Measurements from ENCODE around the gene CDC14A.

Gene CDC14A

GRCh38 chr1:100449477-100449876, 97.2 kb downstream of the CDC14A start:
- no peak for DNase-seq (ENCODE audit: low read depth)

- no peak for DNase-seq (ENCODE audit: low read depth)
Measured at GRCh38 chr1:100452641-100453040, 100.3 kb downstream of the CDC14A start.

- DNase-seq (ENCODE audit: low read depth) = no peak
Measured at GRCh38 chr1:100455478-100456072, 103.3 kb downstream of the CDC14A start.

- no peak for DNase-seq (ENCODE audit: low read depth)
Measured at GRCh38 chr1:100456880-100457279, 104.6 kb downstream of the CDC14A start.

GRCh38 chr1:100457683-100458082, 105.4 kb downstream of the CDC14A start:
- no peak for DNase-seq (ENCODE audit: low read depth)

GRCh38 chr1:100458661-100459357, 106.5 kb downstream of the CDC14A start:
- no peak for DNase-seq (ENCODE audit: low read depth)

GRCh38 chr1:100459358-100460114, 107.2 kb downstream of the CDC14A start:
- peak; percentile 67 for DNase-seq (ENCODE audit: low read depth)

GRCh38 chr1:100461222-100461621, 108.9 kb downstream of the CDC14A start:
- no peak for DNase-seq (ENCODE audit: low read depth)

GRCh38 chr1:100462326-100463025, 110.2 kb downstream of the CDC14A start:
- DNase-seq (ENCODE audit: low read depth) = no peak

GRCh38 chr1:100463791-100464424, 111.6 kb downstream of the CDC14A start:
- DNase-seq (ENCODE audit: low read depth) = peak; percentile 51

- no peak for DNase-seq (ENCODE audit: low read depth)
Measured at GRCh38 chr1:100469578-100469977, 117.3 kb downstream of the CDC14A start.

- no peak for DNase-seq (ENCODE audit: low read depth)
Measured at GRCh38 chr1:100474834-100475233, 122.5 kb downstream of the CDC14A start.

GRCh38 chr1:100476735-100477290, 124.5 kb downstream of the CDC14A start:
- no peak for DNase-seq (ENCODE audit: low read depth)

GRCh38 chr1:100478816-100479215, 126.5 kb downstream of the CDC14A start:
- no peak for DNase-seq (ENCODE audit: low read depth)

- no peak for DNase-seq (ENCODE audit: low read depth)
Measured at GRCh38 chr1:100479620-100480338, 127.5 kb downstream of the CDC14A start.

GRCh38 chr1:100481303-100481702, 129.0 kb downstream of the CDC14A start:
- DNase-seq (ENCODE audit: low read depth) = no peak

GRCh38 chr1:100482167-100482566, 129.9 kb downstream of the CDC14A start:
- no peak for DNase-seq (ENCODE audit: low read depth)

- no peak for DNase-seq (ENCODE audit: low read depth)
Measured at GRCh38 chr1:100482748-100483147, 130.4 kb downstream of the CDC14A start.

GRCh38 chr1:100483230-100483629, 130.9 kb downstream of the CDC14A start:
- DNase-seq (ENCODE audit: low read depth) = no peak

GRCh38 chr1:100485855-100486258, 133.6 kb downstream of the CDC14A start:
- no peak for DNase-seq (ENCODE audit: low read depth)
